HG03039 (cell line): ENCODE data around the gene SPIC.
"Not testable (repeated sequence)": the region's sequence is repeated elsewhere in the genome, so short reads cannot be mapped to it uniquely, and the experiment has no call there.

ENCODE experiments used
- ATAC-seq: cut with Tn5 transposase; IDR thresholded peaks from one replicate; pipeline ENCODE4 v1.9.1; 2021; ENCODE audit warnings: mild to moderate bottlenecking, moderate library complexity; ENCODE audit not compliant: unreplicated experiment

Gene SPIC

GRCh38 chr12:101474711-101475386 is at the start of gene SPIC:
SPIC (plus strand) TSS chr12:101475336; CDS start chr12:101476905, 1,569 bp downstream.
- ATAC-seq, result no peak

GRCh38 chr12:101430456-101430855 is 44.7 kb upstream of the SPIC start:
- ATAC-seq, result no peak

- no peak for ATAC-seq
Observed at GRCh38 chr12:101436136-101436535, 39.0 kb upstream of the SPIC start.

GRCh38 chr12:101439236-101439635 is 35.9 kb upstream of the SPIC start:
- no peak for ATAC-seq

- ATAC-seq, result no peak
Observed at GRCh38 chr12:101441461-101442224, 33.5 kb upstream of the SPIC start.

- ATAC-seq, result no peak
Observed at GRCh38 chr12:101455685-101456084, 19.5 kb upstream of the SPIC start.

GRCh38 chr12:101459642-101460346 is 15.3 kb upstream of the SPIC start:
- ATAC-seq, result no peak

GRCh38 chr12:101468948-101469347 is 6.2 kb upstream of the SPIC start:
- no peak for ATAC-seq

GRCh38 chr12:101470939-101471338 is 4.2 kb upstream of the SPIC start:
- no peak for ATAC-seq

- not testable (repeated sequence) for ATAC-seq
Observed at GRCh38 chr12:101471878-101472277, 3.3 kb upstream of the SPIC start.

- no peak for ATAC-seq
Observed at GRCh38 chr12:101474248-101474647, 888 bp upstream of the SPIC start.

- no peak for ATAC-seq
Observed at GRCh38 chr12:101475751-101476305, 692 bp downstream of the SPIC start.

- no peak for ATAC-seq
Observed at GRCh38 chr12:101480849-101481248, 5.7 kb downstream of the SPIC start.

GRCh38 chr12:101485021-101485420 is 9.9 kb downstream of the SPIC start:
- no peak for ATAC-seq

GRCh38 chr12:101488469-101488868 is 13.3 kb downstream of the SPIC start:
- no peak for ATAC-seq

- no peak for ATAC-seq
Observed at GRCh38 chr12:101490286-101490920, 15.3 kb downstream of the SPIC start.

GRCh38 chr12:101491329-101491728 is 16.2 kb downstream of the SPIC start:
- ATAC-seq, result no peak

- no peak for ATAC-seq
Observed at GRCh38 chr12:101493556-101493955, 18.4 kb downstream of the SPIC start.

- no peak for ATAC-seq
Observed at GRCh38 chr12:101498252-101498651, 23.1 kb downstream of the SPIC start.

- no peak for ATAC-seq
Observed at GRCh38 chr12:101501410-101501995, 26.4 kb downstream of the SPIC start.

- no peak for ATAC-seq
Observed at GRCh38 chr12:101521136-101521535, 46.0 kb downstream of the SPIC start.
